Stimulated activated memory B cell treated with anti-CD40 and anti-IgM and Interleukin-4, amounts not matched to agents 10 μg/mL and 1 μg/mL and 100 μg/mL, for 72 hours (primary cell): ENCODE measurements around the gene SSR3.

Source experiments
- ATAC-seq: fragments of 150-1000 bp; cut with Tn5 transposase; 2 replicates; pipeline ENCODE4 v1.10.0; 2021
- H3K27ac Mint-ChIP-seq: one replicate; pipeline ENCODE4 v1.8.0; 2022; ENCODE audit warnings: mild to moderate bottlenecking, mixed read lengths
- H3K27me3 Mint-ChIP-seq: one replicate; pipeline ENCODE4 v1.8.0; 2022; ENCODE audit warnings: mixed read lengths
- H3K36me3 Mint-ChIP-seq: one replicate; pipeline ENCODE4 v1.8.0; 2022; ENCODE audit warnings: mixed read lengths
- H3K4me1 Mint-ChIP-seq: one replicate; pipeline ENCODE4 v1.8.0; 2022; ENCODE audit warnings: mixed read lengths
- H3K4me3 Mint-ChIP-seq: one replicate; pipeline ENCODE4 v1.8.0; 2022; ENCODE audit warnings: mild to moderate bottlenecking, moderate library complexity, mixed read lengths
- H3K9me3 Mint-ChIP-seq: one replicate; pipeline ENCODE4 v1.8.0; 2022; ENCODE audit warnings: mixed read lengths

The SSR3 gene

GRCh38 chr3:156553705-156554356 is 1.1 kb downstream of the SSR3 start:
- no peaks in the 10 kb centered on the region for H3K9me3 Mint-ChIP-seq
- H3K27ac Mint-ChIP-seq, result peak overlapping the region; percentile 89
- peak overlapping the region; percentile 97 for H3K4me3 Mint-ChIP-seq
- peaks cover 44% of the 10 kb centered on the region for H3K4me1 Mint-ChIP-seq
- no peaks in the 10 kb centered on the region for H3K27me3 Mint-ChIP-seq
- no peak for ATAC-seq
- H3K36me3 Mint-ChIP-seq, result peaks cover 26% of the 10 kb centered on the region

GRCh38 chr3:156552973-156553372 is 1.9 kb downstream of the SSR3 start:
- Mint-ChIP-seq H3K9me3 (no peaks in the 10 kb centered on the region), H3K27ac (no peak overlapping the region), H3K4me3 (no peak overlapping the region), H3K27me3 (no peaks in the 10 kb centered on the region), H3K36me3 (peaks cover 31% of the 10 kb centered on the region), H3K4me1 (peaks cover 47% of the 10 kb centered on the region)
- no peak for ATAC-seq

- Mint-ChIP-seq H3K4me3 (no peak overlapping the region), H3K36me3 (peaks cover 37% of the 10 kb centered on the region), H3K4me1 (peaks cover 54% of the 10 kb centered on the region), H3K27me3 (no peaks in the 10 kb centered on the region), H3K9me3 (no peaks in the 10 kb centered on the region), H3K27ac (no peak overlapping the region)
- ATAC-seq, result no peak
Measured at GRCh38 chr3:156551746-156552145, 3.2 kb downstream of the SSR3 start.

GRCh38 chr3:156551261-156551660 is 3.7 kb downstream of the SSR3 start:
- ATAC-seq, result no peak
- Mint-ChIP-seq H3K27me3 (no peaks in the 10 kb centered on the region), H3K36me3 (peaks cover 42% of the 10 kb centered on the region), H3K27ac (no peak overlapping the region), H3K4me1 (peaks cover 58% of the 10 kb centered on the region), H3K4me3 (no peak overlapping the region), H3K9me3 (no peaks in the 10 kb centered on the region)

GRCh38 chr3:156548902-156549301 is 6.0 kb downstream of the SSR3 start:
- Mint-ChIP-seq H3K27me3 (no peaks in the 10 kb centered on the region), H3K36me3 (peaks cover 51% of the 10 kb centered on the region), H3K27ac (no peak overlapping the region), H3K4me1 (peaks cover 50% of the 10 kb centered on the region), H3K4me3 (no peak overlapping the region), H3K9me3 (no peaks in the 10 kb centered on the region)
- no peak for ATAC-seq

- no peak overlapping the region for H3K4me3 Mint-ChIP-seq
- no peak overlapping the region for H3K27ac Mint-ChIP-seq
- H3K4me1 Mint-ChIP-seq, result peaks cover 46% of the 10 kb centered on the region
- H3K9me3 Mint-ChIP-seq, result no peaks in the 10 kb centered on the region
- ATAC-seq, result no peak
- peaks cover 54% of the 10 kb centered on the region for H3K36me3 Mint-ChIP-seq
- no peaks in the 10 kb centered on the region for H3K27me3 Mint-ChIP-seq
Measured at GRCh38 chr3:156548041-156548687, 6.8 kb downstream of the SSR3 start.

- Mint-ChIP-seq H3K27ac (no peak overlapping the region), H3K27me3 (no peaks in the 10 kb centered on the region)
- no peak for ATAC-seq
Measured at GRCh38 chr3:156547637-156548036, 7.3 kb downstream of the SSR3 start.

GRCh38 chr3:156543043-156543555 is 11.8 kb downstream of the SSR3 start:
- peaks cover 14% of the 10 kb centered on the region for H3K4me1 Mint-ChIP-seq
- H3K9me3 Mint-ChIP-seq, result no peaks in the 10 kb centered on the region
- H3K27ac Mint-ChIP-seq, result peak overlapping the region; percentile 17
- no peak for ATAC-seq
- H3K4me3 Mint-ChIP-seq, result no peak overlapping the region
- H3K27me3 Mint-ChIP-seq, result no peaks in the 10 kb centered on the region
- peaks cover 36% of the 10 kb centered on the region for H3K36me3 Mint-ChIP-seq

More at GRCh38 chr3:156547637-156548036, 7.3 kb downstream of the SSR3 start:
- H3K9me3 Mint-ChIP-seq, result no peaks in the 10 kb centered on the region
- H3K4me3 Mint-ChIP-seq, result no peak overlapping the region
- peaks cover 58% of the 10 kb centered on the region for H3K36me3 Mint-ChIP-seq
- peaks cover 42% of the 10 kb centered on the region for H3K4me1 Mint-ChIP-seq

- peaks cover 14% of the 10 kb centered on the region for H3K4me1 Mint-ChIP-seq
- H3K9me3 Mint-ChIP-seq, result no peaks in the 10 kb centered on the region
- no peak for ATAC-seq
- peaks cover 36% of the 10 kb centered on the region for H3K36me3 Mint-ChIP-seq
- H3K4me3 Mint-ChIP-seq, result no peak overlapping the region
- H3K27me3 Mint-ChIP-seq, result no peaks in the 10 kb centered on the region
- no peak overlapping the region for H3K27ac Mint-ChIP-seq
Measured at GRCh38 chr3:156542101-156543042, 12.5 kb downstream of the SSR3 start.

- Mint-ChIP-seq H3K4me3 (no peak overlapping the region), H3K9me3 (no peaks in the 10 kb centered on the region), H3K27ac (no peak overlapping the region), H3K27me3 (no peaks in the 10 kb centered on the region), H3K36me3 (peaks cover 33% of the 10 kb centered on the region), H3K4me1 (no peaks in the 10 kb centered on the region)
- no peak for ATAC-seq
Measured at GRCh38 chr3:156539802-156540201, 15.1 kb downstream of the SSR3 start.

- no peaks in the 10 kb centered on the region for H3K9me3 Mint-ChIP-seq
- H3K4me3 Mint-ChIP-seq, result no peak overlapping the region
- H3K27me3 Mint-ChIP-seq, result no peaks in the 10 kb centered on the region
- no peak for ATAC-seq
- peaks cover 30% of the 10 kb centered on the region for H3K36me3 Mint-ChIP-seq
- no peak overlapping the region for H3K27ac Mint-ChIP-seq
- H3K4me1 Mint-ChIP-seq, result no peaks in the 10 kb centered on the region
Measured at GRCh38 chr3:156539051-156539450, 15.9 kb downstream of the SSR3 start.

GRCh38 chr3:156536524-156537316 is 18.2 kb downstream of the SSR3 start:
- Mint-ChIP-seq H3K9me3 (no peaks in the 10 kb centered on the region), H3K4me1 (no peaks in the 10 kb centered on the region), H3K27ac (no peak overlapping the region), H3K36me3 (peaks cover 34% of the 10 kb centered on the region), H3K4me3 (no peak overlapping the region), H3K27me3 (no peaks in the 10 kb centered on the region)
- ATAC-seq, result no peak

- no peaks in the 10 kb centered on the region for H3K9me3 Mint-ChIP-seq
- H3K27me3 Mint-ChIP-seq, result no peaks in the 10 kb centered on the region
- ATAC-seq, result no peak
- H3K36me3 Mint-ChIP-seq, result peaks cover 37% of the 10 kb centered on the region
- H3K4me1 Mint-ChIP-seq, result no peaks in the 10 kb centered on the region
- no peak overlapping the region for H3K27ac Mint-ChIP-seq
- no peak overlapping the region for H3K4me3 Mint-ChIP-seq
Measured at GRCh38 chr3:156535798-156536197, 19.1 kb downstream of the SSR3 start.

GRCh38 chr3:156535162-156535627 is 19.7 kb downstream of the SSR3 start:
- no peaks in the 10 kb centered on the region for H3K4me1 Mint-ChIP-seq
- H3K27me3 Mint-ChIP-seq, result no peaks in the 10 kb centered on the region
- no peak overlapping the region for H3K4me3 Mint-ChIP-seq
- no peak overlapping the region for H3K27ac Mint-ChIP-seq
- no peaks in the 10 kb centered on the region for H3K9me3 Mint-ChIP-seq
- peaks cover 42% of the 10 kb centered on the region for H3K36me3 Mint-ChIP-seq
- ATAC-seq, result no peak
